ENCODE results near the gene GPAT3.
"Not testable (repeated sequence)": the region's sequence is repeated elsewhere in the genome, so short reads cannot be mapped to it uniquely, and the experiment has no call there.

Gene GPAT3

GRCh38 chr4:83552083-83552482 lies 16.2 kb downstream of the GPAT3 start:
- DNase-seq (ENCODE audit: low read depth in 2 of 2): peak; percentile 10 to 20

GRCh38 chr4:83552924-83553323 lies 17.0 kb downstream of the GPAT3 start:
- peak; percentile 23 to 24 for DNase-seq (ENCODE audit: low read depth in 2 of 2)

- no peak for DNase-seq (ENCODE audit: low read depth in 2 of 2)
These were observed 20.2 kb downstream of the GPAT3 start for GRCh38 chr4:83556006-83556707.

DNA sequence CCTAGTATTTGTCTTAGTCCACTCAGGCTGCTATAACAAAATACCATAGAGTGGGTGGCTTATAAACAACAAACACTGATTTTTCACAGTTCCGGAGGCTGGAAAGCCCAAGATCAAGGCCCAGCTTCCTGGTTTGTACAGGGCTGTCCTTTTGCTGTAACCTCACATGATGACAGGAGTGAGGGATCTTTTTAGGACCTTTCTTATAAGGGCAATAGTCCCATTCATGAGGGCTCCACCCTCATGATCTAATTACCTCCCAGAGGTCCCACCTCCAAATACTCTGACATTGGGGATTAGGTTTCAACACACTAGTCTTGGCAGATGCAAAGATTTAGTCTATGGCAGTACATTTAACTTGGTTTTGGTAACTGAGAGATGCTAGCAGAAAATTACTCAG lies 20.9 kb downstream of the GPAT3 start:
- DNase-seq (ENCODE audit: low read depth in 2 of 2): no peak

DNA sequence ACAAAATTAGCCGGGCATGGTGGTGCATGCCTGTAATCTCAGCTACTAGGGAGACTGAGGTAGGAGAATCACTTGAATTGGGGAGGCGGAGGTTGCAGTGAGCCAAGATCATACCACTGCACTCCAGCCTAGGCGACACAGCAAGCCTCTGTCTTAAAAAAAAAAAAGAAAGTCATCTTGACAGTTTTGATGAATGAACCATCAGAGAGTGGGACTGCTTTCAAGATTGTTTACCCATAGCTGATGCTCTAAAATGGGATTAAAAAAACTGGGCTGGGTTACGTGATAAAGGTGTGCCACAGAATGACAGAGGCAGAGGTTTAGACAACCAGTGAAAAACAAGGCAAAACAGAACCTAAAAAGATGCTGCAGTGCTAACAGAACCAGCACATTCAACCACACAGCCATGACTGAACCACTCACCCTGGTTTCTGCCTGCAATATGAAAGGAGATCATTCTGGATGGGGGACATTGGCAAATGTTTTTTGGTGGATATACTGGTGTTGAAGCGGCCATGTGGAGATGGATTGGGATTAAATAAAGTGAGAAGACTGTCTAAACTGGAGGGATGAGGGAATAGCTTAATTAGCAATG lies 22.2 kb downstream of the GPAT3 start:
- no peak for DNase-seq (ENCODE audit: low read depth in 2 of 2)

DNA sequence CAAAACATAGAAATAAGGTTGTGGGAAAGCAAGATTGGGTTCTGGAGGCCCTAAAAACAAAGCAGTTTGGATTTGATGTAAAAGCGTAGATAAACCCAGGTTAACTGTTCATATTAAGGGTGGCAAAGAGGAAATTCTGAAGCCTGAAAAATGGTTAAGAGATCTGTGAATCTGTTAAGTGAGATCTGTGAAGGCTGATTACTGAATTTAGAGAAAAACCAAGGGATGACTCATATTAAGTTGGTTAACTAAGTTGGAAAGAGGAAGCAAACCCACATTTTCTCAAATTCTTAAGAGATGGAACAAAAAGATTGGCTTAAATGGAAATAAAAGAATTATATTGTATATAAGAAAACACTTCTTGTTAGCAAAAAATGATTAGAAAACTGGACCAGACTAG lies 22.8 kb downstream of the GPAT3 start:
- DNase-seq (ENCODE audit: low read depth in 2 of 2): no peak

DNA sequence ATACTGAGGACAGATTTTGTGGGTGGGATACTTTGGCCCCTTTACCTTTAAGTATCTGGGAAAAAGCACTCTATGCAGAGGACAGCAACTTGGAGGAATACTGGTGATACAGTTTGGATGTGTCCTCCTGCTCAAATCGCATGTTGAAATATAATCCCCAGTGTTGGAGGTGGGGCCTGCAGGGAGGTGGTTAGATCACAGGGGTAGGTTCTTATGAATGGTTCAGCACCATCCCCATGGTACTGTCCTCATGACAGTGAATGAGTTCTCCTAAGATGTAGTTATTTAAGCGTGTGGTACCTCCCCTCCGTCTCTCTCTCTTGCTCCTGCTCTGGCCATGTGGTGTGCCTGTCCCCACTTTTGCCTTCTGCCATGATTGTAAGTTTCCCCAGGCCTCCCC lies 24.6 kb downstream of the GPAT3 start:
- no peak for DNase-seq (ENCODE audit: low read depth in 2 of 2)

DNA sequence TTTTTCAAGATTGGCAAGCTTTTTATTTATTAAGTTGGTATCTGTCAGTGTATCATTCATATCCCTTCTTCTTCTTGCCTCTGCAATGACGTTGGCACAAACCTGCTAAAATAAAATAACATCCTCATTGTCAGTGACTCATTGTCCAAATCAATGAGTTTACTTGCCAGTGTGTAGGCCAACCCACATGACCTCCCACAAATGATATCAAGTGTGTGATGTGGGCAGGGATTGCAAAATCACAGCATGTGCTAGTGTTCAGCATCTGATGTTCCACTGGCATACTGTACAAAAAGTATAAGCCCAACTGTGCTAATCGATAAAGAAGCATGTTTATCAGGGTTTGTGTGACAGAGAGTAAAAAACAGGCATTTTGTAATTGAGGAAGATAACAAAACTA lies 25.5 kb downstream of the GPAT3 start:
- DNase-seq (ENCODE audit: low read depth in 2 of 2): no peak

GRCh38 chr4:83563998-83564397 lies 28.1 kb downstream of the GPAT3 start:
- DNase-seq (ENCODE audit: low read depth in 2 of 2): no peak

- no peak for DNase-seq (ENCODE audit: low read depth in 2 of 2)
These were observed 32.2 kb downstream of the GPAT3 start for GRCh38 chr4:83568062-83568461.

DNA sequence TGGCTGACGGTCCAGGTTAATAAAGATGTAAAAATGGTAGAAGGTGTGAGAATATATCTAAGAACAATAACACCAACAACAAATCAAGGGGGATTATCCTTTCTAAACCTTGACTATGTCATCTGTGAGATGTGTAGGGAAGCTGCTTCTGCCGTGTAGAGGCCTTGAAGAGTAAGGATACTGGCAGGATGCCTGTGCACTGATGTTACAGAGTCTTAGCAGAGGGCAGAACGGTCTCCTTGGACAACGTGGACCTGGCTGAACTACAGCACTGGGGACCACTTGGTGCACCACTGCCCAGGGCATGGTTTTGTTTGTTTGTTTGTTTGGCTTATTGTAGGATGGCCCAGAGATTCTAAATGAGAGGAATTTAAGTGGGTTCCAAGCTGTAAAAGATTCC lies 33.5 kb downstream of the GPAT3 start:
- DNase-seq (ENCODE audit: low read depth in 2 of 2): no peak

- DNase-seq (ENCODE audit: low read depth in 2 of 2): no peak
These were observed 34.1 kb downstream of the GPAT3 start for GRCh38 chr4:83569987-83570386.

GRCh38 chr4:83572848-83573247 lies 36.9 kb downstream of the GPAT3 start:
- no peak for DNase-seq (ENCODE audit: low read depth in 2 of 2)

GRCh38 chr4:83574247-83574646 lies 38.3 kb downstream of the GPAT3 start:
- DNase-seq (ENCODE audit: low read depth in 2 of 2): no peak

DNA sequence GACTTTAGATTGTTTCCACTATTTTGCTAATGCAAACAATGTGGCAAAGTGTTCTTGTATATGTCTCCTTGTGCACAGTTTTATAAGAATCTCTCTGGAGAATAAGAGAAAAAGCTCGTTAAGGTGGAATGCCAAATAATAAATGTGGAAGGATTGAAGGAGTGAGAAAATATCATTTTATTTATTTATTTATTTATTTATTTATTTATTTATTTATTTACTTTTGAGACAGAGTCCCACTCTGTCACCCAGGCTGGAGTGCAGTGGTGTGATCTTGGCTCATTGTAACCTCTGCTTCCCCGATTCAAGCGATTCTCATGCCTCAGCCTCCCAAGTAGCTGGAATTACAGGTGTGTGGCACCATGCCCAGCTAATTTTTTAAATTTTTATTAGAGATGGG lies 40.3 kb downstream of the GPAT3 start:
- not testable (repeated sequence) for DNase-seq (ENCODE audit: low read depth in 2 of 2)

GRCh38 chr4:83581411-83582288 lies 45.7 kb downstream of the GPAT3 start:
- no peak for DNase-seq (ENCODE audit: low read depth in 2 of 2)

DNA sequence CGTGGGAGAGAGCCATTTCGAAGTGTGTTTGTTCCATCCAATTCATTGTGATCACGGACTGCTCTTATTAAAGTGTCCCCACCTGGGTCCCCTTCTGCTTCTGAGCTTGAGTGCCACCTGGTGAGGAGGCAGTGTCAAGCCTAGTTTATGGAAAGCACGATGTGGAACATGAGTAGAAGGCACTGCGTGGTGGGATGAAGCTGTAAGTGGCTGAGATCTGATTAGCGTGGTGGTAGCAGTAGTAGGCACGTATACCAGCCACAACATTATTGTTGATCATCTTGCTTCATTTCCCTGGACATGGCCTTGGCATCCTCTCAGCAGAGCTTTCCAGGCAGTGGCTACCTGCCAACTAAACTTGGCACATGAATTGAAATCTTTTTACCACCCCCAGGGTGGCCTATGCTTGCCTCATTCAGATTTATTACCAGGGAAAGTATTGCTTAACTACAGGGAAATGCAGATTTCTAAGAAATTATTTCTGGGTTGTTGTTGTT lies 46.4 kb downstream of the GPAT3 start:
- no peak for DNase-seq (ENCODE audit: low read depth in 2 of 2)

GRCh38 chr4:83585982-83586508 lies 50.1 kb downstream of the GPAT3 start:
- no peak for DNase-seq (ENCODE audit: low read depth in 2 of 2)

GRCh38 chr4:83589279-83589678 lies 53.4 kb downstream of the GPAT3 start:
- no peak for DNase-seq (ENCODE audit: low read depth in 2 of 2)

DNA sequence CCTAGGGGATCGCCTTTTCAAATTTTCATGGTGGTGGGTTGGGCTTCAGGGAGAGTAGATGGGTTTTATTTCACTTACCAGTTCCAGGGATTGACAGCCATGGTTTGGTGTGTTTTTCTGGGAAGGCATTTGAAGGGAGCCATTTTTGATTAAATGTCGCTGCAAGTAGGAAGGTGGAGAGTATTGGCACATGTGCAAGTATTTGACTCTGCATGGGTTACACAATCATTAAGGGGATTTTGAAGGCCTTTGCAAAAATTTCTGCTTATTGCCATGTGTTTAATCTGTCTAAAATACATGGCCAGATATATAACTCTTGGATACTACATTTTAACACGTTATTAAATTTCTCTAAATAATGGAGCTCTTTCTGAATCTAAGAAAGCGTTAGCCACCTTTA lies 55.1 kb downstream of the GPAT3 start:
- no peak for DNase-seq (ENCODE audit: low read depth in 2 of 2)

DNA sequence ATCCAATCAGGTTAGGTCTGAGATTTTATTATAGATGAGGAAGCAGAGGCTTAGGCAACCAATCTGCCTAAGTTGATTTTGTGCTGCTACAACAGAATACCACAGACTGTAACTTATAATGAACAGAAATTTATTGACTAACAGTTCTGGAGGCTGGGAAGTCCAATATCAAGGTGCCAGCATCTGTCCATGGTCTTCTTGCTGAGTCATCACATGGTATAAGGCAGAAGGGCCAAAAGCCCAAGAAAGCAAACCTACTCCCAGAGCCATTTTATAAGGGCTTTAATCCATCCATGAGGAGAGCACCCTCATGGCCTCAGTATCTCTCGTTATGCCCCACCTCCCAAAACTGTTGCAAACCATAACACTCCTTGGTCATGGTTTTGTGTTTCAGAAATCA lies 55.8 kb downstream of the GPAT3 start:
- no peak for DNase-seq (ENCODE audit: low read depth in 2 of 2)

- DNase-seq (ENCODE audit: low read depth in 2 of 2): peak; percentile 6 to 13
These were observed 63.3 kb downstream of the GPAT3 start for GRCh38 chr4:83599183-83599582.
